Vagina (tissue), 2 donors: ENCODE measurements around the gene CCDC88C.

Source experiments
- CTCF ChIP-seq, 3 experiments: fragments of 450-650 bp in 2 of 3; fragments of 200-600 bp in 1 of 3; sonication (generic) in 1 of 3; IDR thresholded peaks; one replicate each; pipeline ENCODE4 v1.5.1; 2017 to 2019; ENCODE audit warnings: antibody characterized with exemption in 3 of 3, mild to moderate bottlenecking in 2 of 3, moderate library complexity in 2 of 3
- POLR2A ChIP-seq, 2 donors: fragments of 450-650 bp; IDR thresholded peaks; one replicate each; pipeline ENCODE4 v1.6.1; 2017; ENCODE audit warnings: antibody characterized with exemption in 2 of 2, mild to moderate bottlenecking in 2 of 2, moderate library complexity in 2 of 2
- POLR2AphosphoS5 ChIP-seq, 2 donors: sonication (generic); formaldehyde crosslinking; IDR thresholded peaks; one replicate each; pipeline ENCODE4 v1.9.0; 2017; ENCODE audit warnings: antibody characterized with exemption in 2 of 2, mild to moderate bottlenecking in 2 of 2, low read depth in 1 of 2; ENCODE audit not compliant: insufficient read depth in 1 of 2

GRCh38 chr14:91228112-91229004 lies 189.3 kb downstream of the CCDC88C start:
- TF ChIP-seq CTCF (IDR thresholded peaks at IDR 0.05) (no peak), POLR2A (IDR thresholded peaks at IDR 0.05) (no peak), POLR2AphosphoS5 (IDR thresholded peaks at IDR 0.05; ENCODE audit: insufficient read depth in 1 of 2, low read depth in 1 of 2) (no peak)
